PC-9 (cell line): Measurements from ENCODE around the gene RPTOR. TPM values are rescaled to one million over a fixed set of nuclear protein-coding genes. Genes with fewer than 3 reads are reported as not detected.

ENCODE experiments used
- BruUV-seq: library from RNA; stranded (reverse); fragments of 400-500 nt; replicated peaks from 2 replicates; lab custom pipeline; 2021; lab: Mats Ljungman, UMichigan
- CTCF ChIA-PET: fragments of 300-600 bp; sonication (Branson Sonifier 250); formaldehyde crosslinking; loops from one replicate; lab custom pipeline; 2022; ENCODE audit warnings: antibody characterized with exemption; lab: Charles Lee
- POLR2A ChIA-PET: fragments of 300-600 bp; sonication (Branson Sonifier 250); formaldehyde crosslinking; loops from one replicate; lab custom pipeline; 2022; ENCODE audit warnings: antibody characterized with exemption; ENCODE audit not compliant: unreplicated experiment; lab: Charles Lee
- DNase-seq, 2 experiments: peaks; one replicate each; pipeline versions ENCODE4 v3.0.0 to v3.0.0-alpha.2; 2015 to 2022; ENCODE audit warnings: mixed read lengths in 1 of 2
- H2AFZ ChIP-seq: fragments of 200-600 bp; sonication (generic); 2 replicates; pipeline ENCODE4 v1.8.1; 2017; ENCODE audit warnings: antibody characterized with exemption
- H3F3A ChIP-seq: fragments of 200-600 bp; sonication (generic); 2 replicates; pipeline ENCODE4 v1.8.1; 2017; ENCODE audit warnings: antibody characterized with exemption, mild to moderate bottlenecking, low read depth; ENCODE audit not compliant: insufficient read depth
- H3K27ac ChIP-seq: fragments of 200-600 bp; sonication (generic); 2 replicates; pipeline ENCODE4 v1.6.1; 2016; ENCODE audit warnings: mixed run types
- H3K27me3 ChIP-seq: fragments of 200-600 bp; sonication (generic); 2 replicates; pipeline ENCODE4 v1.6.1; 2016; ENCODE audit warnings: low read depth, mixed run types; ENCODE audit not compliant: insufficient read depth
- H3K36me3 ChIP-seq: fragments of 200-600 bp; sonication (generic); 2 replicates; pipeline ENCODE4 v1.6.1; 2016; ENCODE audit warnings: low read depth, mixed run types
- H3K4me1 ChIP-seq: fragments of 200-600 bp; sonication (generic); replicated peaks from 2 replicates; pipeline ENCODE4 v1.6.1; 2016; ENCODE audit warnings: mixed run types; ENCODE audit not compliant: insufficient read depth
- H3K4me2 ChIP-seq: fragments of 200-600 bp; sonication (generic); 2 replicates; pipeline ENCODE4 v1.6.1; 2017; ENCODE audit warnings: mixed run types
- H3K4me3 ChIP-seq: fragments of 200-600 bp; sonication (generic); 2 replicates; pipeline ENCODE4 v1.6.1; 2016; ENCODE audit warnings: mixed run types
- H3K79me2 ChIP-seq: fragments of 200-600 bp; sonication (generic); 2 replicates; pipeline ENCODE4 v1.6.1; 2017; ENCODE audit warnings: low read depth, mixed run types
- H3K9me2 ChIP-seq: fragments of 200-600 bp; sonication (generic); 2 replicates; pipeline ENCODE4 v1.8.1; 2017; ENCODE audit warnings: mild to moderate bottlenecking; ENCODE audit not compliant: insufficient read depth
- H3K9me3 ChIP-seq: fragments of 200-600 bp; sonication (generic); 2 replicates; pipeline ENCODE4 v1.8.1; 2016; ENCODE audit warnings: low read depth; ENCODE audit not compliant: insufficient read depth
- H4K20me1 ChIP-seq: fragments of 200-600 bp; sonication (generic); 2 replicates; pipeline ENCODE4 v1.8.1; 2017; ENCODE audit not compliant: insufficient read depth
- CTCF ChIP-seq: fragments of 200-600 bp; sonication (generic); conservative IDR thresholded peaks from 2 replicates; pipeline ENCODE4 v1.6.1; 2017; ENCODE audit warnings: mixed run types, antibody characterized with exemption, mild to moderate bottlenecking, moderate library complexity
- EZH2 ChIP-seq: fragments of 200-600 bp; sonication (generic); IDR thresholded peaks from 2 replicates; pipeline ENCODE4 v1.8.0; 2017; ENCODE audit warnings: antibody characterized with exemption, low read depth
- intact Hi-C: fragments of 100-400 bp; cut with micrococcal nuclease; formaldehyde crosslinking; loops from one replicate; pipeline ENCODE4 v1.10.0; 2022; ENCODE audit not compliant: unreplicated experiment
- total RNA-seq: library from RNA; stranded (reverse); gene quantifications from 2 replicates; pipeline ENCODE4 v1.2.3, GENCODE V29; 2021

The RPTOR gene
- total RNA-seq, 1 experiment from 2014 or later = 50.8 TPM

DNA sequence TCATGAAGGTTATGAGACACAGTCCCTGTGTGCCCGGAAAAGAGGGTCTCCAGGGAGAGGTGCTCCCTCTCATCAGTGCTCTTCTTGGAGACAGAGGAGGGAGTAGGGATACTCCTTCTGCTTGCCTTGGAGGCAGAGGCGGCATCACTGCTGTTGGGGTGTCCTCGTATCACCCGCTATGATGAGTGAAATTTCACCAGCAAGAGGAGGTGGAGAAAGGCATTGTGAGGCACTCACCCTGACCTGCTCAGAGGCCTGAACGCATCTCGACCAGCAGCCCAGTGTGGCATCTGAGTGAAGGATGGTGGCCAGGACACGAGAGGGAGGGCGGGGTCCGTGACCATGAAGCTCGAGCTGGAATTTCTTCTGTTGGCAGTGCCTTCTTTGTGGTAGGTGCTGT, 224.9 kb downstream of the RPTOR start:
- TF ChIP-seq CTCF = no peak
- TF ChIP-seq EZH2 = no peak
- Histone ChIP-seq H3K9me3 (no peaks in the 10 kb centered on the region), H3K9me2 (no peaks in the 10 kb centered on the region), H3K36me3 (no peaks in the 10 kb centered on the region), H2AFZ (no peak overlapping the region), H3K79me2 (no peaks in the 10 kb centered on the region; the same call in 1 of the 2 replicates), H3K4me1 (no peaks in the 10 kb centered on the region), H3K27me3 (no peaks in the 10 kb centered on the region), H3F3A (no peaks in the 10 kb centered on the region), H3K4me3 (no peak overlapping the region), H3K27ac (no peak overlapping the region), H3K4me2 (no peak overlapping the region), H4K20me1 (no peaks in the 10 kb centered on the region)
- CTCF ChIA-PET = no interaction called here
- DNase-seq = no peak
- no TSS peak for BruUV-seq
- intact Hi-C loops = loop anchor here (10.0 kb wide), 1 partner anchor 145 kb away; no protein-coding TSS in a partner anchor
- POLR2A ChIA-PET = no interaction called here

- H2AFZ ChIP-seq = no peak overlapping the region
- H3K27ac ChIP-seq = no peak overlapping the region
- DNase-seq = no peak
- no peak overlapping the region for H3K4me2 ChIP-seq
- no peaks in the 10 kb centered on the region for H3K4me1 ChIP-seq
- no peak for TF ChIP-seq CTCF
- TF ChIP-seq EZH2 = no peak
- no peaks in the 10 kb centered on the region for H3F3A ChIP-seq
- no peaks in the 10 kb centered on the region for H3K27me3 ChIP-seq
- H3K36me3 ChIP-seq = no peaks in the 10 kb centered on the region
- no peaks in the 10 kb centered on the region; the same call in 1 of the 2 replicates for H3K79me2 ChIP-seq
- ChIA-PET CTCF (no interaction called here), POLR2A (no interaction called here)
- no peaks in the 10 kb centered on the region for H4K20me1 ChIP-seq
- BruUV-seq = no TSS peak
- H3K9me2 ChIP-seq = no peaks in the 10 kb centered on the region
- no peak overlapping the region for H3K4me3 ChIP-seq
- no peaks in the 10 kb centered on the region for H3K9me3 ChIP-seq
- intact Hi-C loops = loop anchor here (10.0 kb wide), 1 partner anchor 145 kb away; no protein-coding TSS in a partner anchor
These were observed 225.4 kb downstream of the RPTOR start for GRCh38 chr17:80769936-80770625.

GRCh38 chr17:80770881-80771611, 226.4 kb downstream of the RPTOR start:
- CTCF ChIA-PET = interaction anchor here (0.6 kb wide), 1 partner anchor 88 kb away, joined by 3 read pairs; no protein-coding TSS in a partner anchor
- H3K4me3 ChIP-seq = no peak overlapping the region
- intact Hi-C loops = no loop called here
- no peak overlapping the region for H3K4me2 ChIP-seq
- H3K79me2 ChIP-seq = no peaks in the 10 kb centered on the region
- no peak for DNase-seq
- no TSS peak for BruUV-seq
- no peak overlapping the region for H2AFZ ChIP-seq
- H3F3A ChIP-seq = 0 out of 2 replicates have a peak, but pooled peaks cover 3% of the 10 kb centered on the region
- H3K36me3 ChIP-seq = no peaks in the 10 kb centered on the region
- H3K9me2 ChIP-seq = no peaks in the 10 kb centered on the region
- H3K9me3 ChIP-seq = no peaks in the 10 kb centered on the region
- no peak overlapping the region for H3K27ac ChIP-seq
- POLR2A ChIA-PET = no interaction called here
- peaks cover 3% of the 10 kb centered on the region; the same call in 1 of the 2 replicates for H3K4me1 ChIP-seq
- no peaks in the 10 kb centered on the region for H4K20me1 ChIP-seq
- TF ChIP-seq CTCF (no peak), EZH2 (no peak)
- no peaks in the 10 kb centered on the region for H3K27me3 ChIP-seq
